Measurements from ENCODE around the gene YY1AP1. TPM values are rescaled to one million over a fixed set of nuclear protein-coding genes. Genes with fewer than 3 reads are reported as not detected.

The YY1AP1 gene
- total RNA-seq, 1 experiment from 2014 or later = 57.5 TPM

DNA sequence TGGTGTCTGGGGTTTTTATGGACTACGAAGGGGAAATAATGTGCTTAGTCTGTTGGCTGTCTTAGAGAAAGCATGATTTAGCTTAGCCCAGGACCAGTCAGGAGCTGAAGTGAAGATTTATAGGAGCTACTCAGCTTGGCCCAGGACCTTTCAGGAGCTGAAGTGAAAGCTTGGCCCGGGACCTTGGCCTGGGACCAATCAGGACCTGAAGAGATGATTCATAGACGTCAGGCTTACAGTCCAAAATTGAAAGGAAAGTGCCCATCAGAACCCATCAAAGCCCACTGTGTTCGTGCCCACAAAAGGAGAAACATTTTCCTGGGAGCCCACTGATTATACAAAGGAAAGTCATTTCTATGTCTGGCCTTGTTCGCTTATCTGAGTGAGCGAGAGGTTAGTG is 42.9 kb downstream of the YY1AP1 start:
- no CpG with 5 or more reads among the region's 6 CpGs for WGBS (ENCODE audit: extremely low coverage, insufficient read length, low lambda C conversion rate)
- Mint-ChIP-seq H3K4me3 (no peak overlapping the region), H3K27ac (peak overlapping the region in 1 of 3 experiments; percentile 2; a peak in 1 of 7 replicates), H3K4me1 (peaks cover 4 to 10% of the 10 kb centered on the region in 2 experiments), H3K36me3 (ENCODE audit: insufficient read depth in 1 of 3, low read depth in 3 of 3) (peaks cover 16 to 33% (median 21%) of the 10 kb centered on the region in 3 experiments), H3K9me3 (peaks cover 30 to 40% of the 10 kb centered on the region in 2 experiments), H3K27me3 (ENCODE audit: low read depth) (peaks cover 4% of the 10 kb centered on the region)
- no peak overlapping the region for H4K5ac ChIP-seq (ENCODE audit: insufficient read length, low read depth, low read length)
- H3K4ac ChIP-seq (ENCODE audit: low read depth, low read length) = no peak overlapping the region
- H3K23ac ChIP-seq (ENCODE audit: insufficient read length, low read depth, low read length) = no peak overlapping the region
- TF ChIP-seq, protein P1, sequence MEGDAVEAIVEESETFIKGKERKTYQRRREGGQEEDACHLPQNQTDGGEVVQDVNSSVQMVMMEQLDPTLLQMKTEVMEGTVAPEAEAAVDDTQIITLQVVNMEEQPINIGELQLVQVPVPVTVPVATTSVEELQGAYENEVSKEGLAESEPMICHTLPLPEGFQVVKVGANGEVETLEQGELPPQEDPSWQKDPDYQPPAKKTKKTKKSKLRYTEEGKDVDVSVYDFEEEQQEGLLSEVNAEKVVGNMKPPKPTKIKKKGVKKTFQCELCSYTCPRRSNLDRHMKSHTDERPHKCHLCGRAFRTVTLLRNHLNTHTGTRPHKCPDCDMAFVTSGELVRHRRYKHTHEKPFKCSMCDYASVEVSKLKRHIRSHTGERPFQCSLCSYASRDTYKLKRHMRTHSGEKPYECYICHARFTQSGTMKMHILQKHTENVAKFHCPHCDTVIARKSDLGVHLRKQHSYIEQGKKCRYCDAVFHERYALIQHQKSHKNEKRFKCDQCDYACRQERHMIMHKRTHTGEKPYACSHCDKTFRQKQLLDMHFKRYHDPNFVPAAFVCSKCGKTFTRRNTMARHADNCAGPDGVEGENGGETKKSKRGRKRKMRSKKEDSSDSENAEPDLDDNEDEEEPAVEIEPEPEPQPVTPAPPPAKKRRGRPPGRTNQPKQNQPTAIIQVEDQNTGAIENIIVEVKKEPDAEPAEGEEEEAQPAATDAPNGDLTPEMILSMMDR (conservative IDR thresholded peaks at IDR 0.05) = no peak
- no peaks in the 10 kb centered on the region for H4K20me1 ChIP-seq (ENCODE audit: control insufficient read depth, insufficient read depth, insufficient read length)
- no peaks in the 10 kb centered on the region for H3K23me2 ChIP-seq (ENCODE audit: insufficient read length, low read depth, low read length, poor library complexity, severe bottlenecking)
- H3K4me1 ChIP-seq (ENCODE audit: insufficient read depth, low read length) = no peaks in the 10 kb centered on the region
- H3T11ph ChIP-seq (ENCODE audit: low read length) = no peak overlapping the region
- H2AK5ac ChIP-seq (ENCODE audit: insufficient read length, low read length) = no peak overlapping the region
- H4K8ac ChIP-seq (replicated peaks; ENCODE audit: insufficient read length, low read depth, low read length) = no peak overlapping the region
- H4K91ac ChIP-seq (ENCODE audit: insufficient read length, low read depth, low read length) = no peak overlapping the region
- no peak overlapping the region for H3K14ac ChIP-seq (ENCODE audit: insufficient read depth, low read length)
- H2BK20ac ChIP-seq (ENCODE audit: low read depth, low read length, poor library complexity, severe bottlenecking) = no peak overlapping the region
- no peaks in the 10 kb centered on the region for H3K79me1 ChIP-seq (ENCODE audit: insufficient read depth, low read depth, low read length, poor library complexity, severe bottlenecking)
- H3K4me2 ChIP-seq (ENCODE audit: insufficient read depth, insufficient read length, low read length) = no peak overlapping the region
- no peak overlapping the region for H2AFZ ChIP-seq (ENCODE audit: low read length)
- H3K9me3 ChIP-seq (ENCODE audit: control insufficient read depth, low read depth, low read length) = peaks cover 27% of the 10 kb centered on the region
- no peak overlapping the region for H2BK12ac ChIP-seq (ENCODE audit: insufficient read length, low read depth, low read length)
- H3K18ac ChIP-seq (ENCODE audit: insufficient read length, low read depth, low read length) = no peak overlapping the region
- H2BK5ac ChIP-seq (ENCODE audit: insufficient read length, low read length) = no peak overlapping the region
- no peak overlapping the region for H2BK120ac ChIP-seq (ENCODE audit: low read depth, low read length, poor library complexity, severe bottlenecking)
- H2BK15ac ChIP-seq (ENCODE audit: low read depth, low read length) = no peak overlapping the region
- H3K79me2 ChIP-seq (ENCODE audit: insufficient read depth, low read length) = no peaks in the 10 kb centered on the region
- DNase-seq = no peak
- no peak overlapping the region for H3K9ac ChIP-seq (ENCODE audit: extremely low read depth, insufficient read length, low read length)
- no peak overlapping the region for H3K27ac ChIP-seq (ENCODE audit: insufficient read length, low read depth, low read length)
- no peak overlapping the region for H3K56ac ChIP-seq (ENCODE audit: insufficient read length, low read depth, low read length)
- H3K27me3 ChIP-seq (ENCODE audit: insufficient read depth, low read length) = no peaks in the 10 kb centered on the region

Data from H9 (cell line).